Muscle of back (tissue), 11 donors: ENCODE data around the gene DNM3. TPM values are rescaled to one million over a fixed set of nuclear protein-coding genes. Genes with fewer than 3 reads are reported as not detected.

Experiments used
- DNase-seq, 3 donors: peaks; one replicate each; pipeline versions ENCODE4 v3.0.0 to v3.0.0-alpha.2; 2013
- polyA plus RNA-seq, 10 donors: library from polyadenylated mRNA; unstranded; fragments of 120-200 nt; gene quantifications; one replicate each; pipeline ENCODE4 v1.2.1, GENCODE V29; 2013; ENCODE audit not compliant: insufficient read length in 10 of 10

The DNM3 gene
- polyA plus RNA-seq, 10 donors, result 2.8 to 7.2 (median 4.7) TPM

DNA sequence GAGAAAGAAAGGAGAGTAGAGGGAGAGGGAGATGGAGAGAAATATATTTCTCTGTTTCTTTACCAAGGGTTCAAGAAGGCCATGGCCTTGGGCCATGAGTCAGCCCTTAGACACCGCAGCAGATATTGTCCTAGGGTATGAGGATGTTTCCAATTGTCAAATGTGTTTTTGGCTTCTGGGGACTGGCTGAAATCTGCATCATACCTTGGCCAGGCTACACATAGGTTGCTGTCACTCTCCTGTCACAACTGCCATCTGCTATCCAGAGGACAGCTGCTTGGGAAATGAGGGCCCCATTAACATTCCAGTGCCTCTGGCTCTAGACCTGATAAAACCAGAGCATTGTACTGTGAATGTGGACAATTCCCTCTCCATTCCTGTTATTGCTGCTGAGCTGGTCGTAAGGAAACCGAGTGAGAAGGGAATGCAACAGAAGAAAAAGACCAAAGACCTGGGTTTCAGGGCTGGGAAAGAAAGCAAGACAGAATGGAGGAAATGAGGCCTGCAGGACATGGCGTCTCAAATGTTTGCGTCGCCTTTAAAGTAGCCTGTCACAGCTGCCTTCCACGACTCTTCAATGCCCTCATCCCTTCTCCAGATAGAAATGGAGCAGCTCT lies 611.3 kb downstream of the DNM3 start:
- peak; percentile 36 to 57 (median 39) for DNase-seq

GRCh38 chr1:172453153-172453545 lies 611.9 kb downstream of the DNM3 start:
- no peak for DNase-seq

GRCh38 chr1:172453607-172454006 lies 612.3 kb downstream of the DNM3 start:
- no peak for DNase-seq

GRCh38 chr1:172455451-172455850 lies 614.2 kb downstream of the DNM3 start:
- DNase-seq, result no peak

GRCh38 chr1:172456344-172456769 lies 615.1 kb downstream of the DNM3 start:
- no peak for DNase-seq

DNA sequence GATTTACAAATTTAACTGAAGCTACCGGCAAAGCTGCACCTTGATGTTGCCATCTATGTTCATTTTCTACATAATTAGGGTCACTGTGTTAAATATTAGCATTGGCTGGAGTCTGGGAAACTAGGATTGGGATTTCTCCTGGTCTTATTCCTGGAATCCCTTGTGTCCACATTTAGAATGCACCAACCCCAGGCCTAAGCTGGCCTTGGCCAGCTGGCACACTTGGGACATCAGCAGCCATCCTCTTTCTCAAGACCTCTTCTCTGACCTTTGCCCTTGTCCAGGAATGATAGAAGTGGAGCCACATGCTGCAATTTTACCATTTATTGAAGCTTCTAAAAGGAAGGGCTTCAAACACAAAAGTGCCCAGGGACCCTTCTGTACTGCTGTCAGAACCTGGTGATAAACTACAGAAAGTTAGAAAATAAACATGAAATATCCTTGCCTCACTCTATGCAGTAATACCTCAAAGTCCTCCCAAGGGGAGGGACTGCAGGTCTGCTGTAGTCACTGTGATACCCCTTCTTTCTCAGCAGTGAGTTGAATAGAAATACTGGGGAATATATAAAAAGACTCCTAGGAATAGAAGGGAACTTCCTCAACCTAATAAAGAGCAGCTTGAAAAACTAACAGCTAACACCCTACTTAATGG lies 616.3 kb downstream of the DNM3 start:
- DNase-seq, result no peak

DNA sequence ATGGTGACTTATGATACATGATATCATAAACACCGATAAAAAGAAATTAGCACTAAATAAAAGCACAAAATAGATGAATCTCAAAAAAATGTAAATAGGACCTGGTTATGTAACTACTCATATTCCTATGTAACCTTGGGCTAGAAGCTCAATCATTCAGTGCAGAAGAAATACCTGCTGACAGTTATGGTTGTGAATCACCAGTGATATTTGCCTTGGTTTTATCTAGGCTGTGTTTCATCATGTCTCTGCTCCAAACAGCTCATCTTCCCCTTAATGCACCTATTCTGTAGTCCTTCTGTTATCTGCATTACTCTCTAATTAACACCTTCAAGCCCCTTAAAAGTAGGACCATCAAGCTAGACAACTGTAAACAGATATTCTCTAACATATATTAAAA lies 618.9 kb downstream of the DNM3 start:
- no peak for DNase-seq

- no peak for DNase-seq
Measured at GRCh38 chr1:172460887-172461315, 619.6 kb downstream of the DNM3 start.

Other genes with a start within 250 kb of the DNM3 start
- under 1 TPM in 5 of 10 donors, not detected in 5; 0.08 to 0.23 (median 0.17) TPM for gene MYOCOS, start 219.3 kb upstream of the DNM3 start, polyA plus RNA-seq
- 1 to 10 TPM; 1.7 to 8.6 (median 4.3) TPM for gene MYOC, start 188.8 kb upstream of the DNM3 start, polyA plus RNA-seq
- 10 to 100 TPM in 7 of 10 donors, 1 to 10 TPM in 3; 7.9 to 14.3 (median 11.1) TPM for gene VAMP4, start 99.4 kb upstream of the DNM3 start, polyA plus RNA-seq
- gene METTL13, start 59.8 kb upstream of the DNM3 start, polyA plus RNA-seq, result 10 to 100 TPM; 19.3 to 29.1 (median 20.7) TPM